HPDE6-E6E7 (cell line): Measurements from ENCODE around the gene CAVIN4.

Source experiments
- DNase-seq: peaks from one replicate; pipeline ENCODE4 v3.0.0; 2011; ENCODE audit warnings: missing footprints; ENCODE audit errors: extremely low spot score

The CAVIN4 gene

GRCh38 chr9:100577776-100578448 is at the start of gene CAVIN4:
CAVIN4 (plus strand) TSS chr9:100578079; CDS start chr9:100578144, 65 bp downstream.
- DNase-seq, result no peak

GRCh38 chr9:100534401-100534800 is 43.5 kb upstream of the CAVIN4 start:
- DNase-seq, result no peak

GRCh38 chr9:100540327-100540726 is 37.6 kb upstream of the CAVIN4 start:
- DNase-seq, result no peak

GRCh38 chr9:100549048-100549447 is 28.8 kb upstream of the CAVIN4 start:
- DNase-seq, result no peak

- no peak for DNase-seq
Measured at GRCh38 chr9:100554935-100555401, 22.9 kb upstream of the CAVIN4 start.

DNA sequence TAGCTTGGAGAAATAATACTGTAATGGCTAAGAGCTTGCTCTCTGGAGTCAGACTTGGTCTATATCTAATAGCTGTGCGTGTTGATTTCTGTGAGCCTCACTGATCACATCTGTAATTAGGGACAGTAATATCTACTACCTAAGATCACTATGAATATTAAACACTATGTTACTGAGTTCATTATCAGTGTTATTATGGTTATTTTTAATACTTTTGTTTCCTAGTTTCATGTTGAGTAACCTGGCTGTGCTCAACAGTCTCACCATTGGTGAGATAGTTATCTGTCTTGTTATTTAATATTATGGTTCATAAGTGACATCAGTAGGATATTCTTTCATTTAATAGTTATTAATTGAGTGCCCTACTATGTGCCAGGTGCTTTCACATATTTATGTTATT is 22.4 kb upstream of the CAVIN4 start:
- DNase-seq, result no peak

- DNase-seq, result no peak
Measured at GRCh38 chr9:100557053-100557452, 20.8 kb upstream of the CAVIN4 start.

GRCh38 chr9:100561256-100561655 is 16.6 kb upstream of the CAVIN4 start:
- DNase-seq, result no peak

- DNase-seq, result no peak
Measured at GRCh38 chr9:100567856-100568255, 10.0 kb upstream of the CAVIN4 start.

- no peak for DNase-seq
Measured at GRCh38 chr9:100573655-100574260, 4.1 kb upstream of the CAVIN4 start.

DNA sequence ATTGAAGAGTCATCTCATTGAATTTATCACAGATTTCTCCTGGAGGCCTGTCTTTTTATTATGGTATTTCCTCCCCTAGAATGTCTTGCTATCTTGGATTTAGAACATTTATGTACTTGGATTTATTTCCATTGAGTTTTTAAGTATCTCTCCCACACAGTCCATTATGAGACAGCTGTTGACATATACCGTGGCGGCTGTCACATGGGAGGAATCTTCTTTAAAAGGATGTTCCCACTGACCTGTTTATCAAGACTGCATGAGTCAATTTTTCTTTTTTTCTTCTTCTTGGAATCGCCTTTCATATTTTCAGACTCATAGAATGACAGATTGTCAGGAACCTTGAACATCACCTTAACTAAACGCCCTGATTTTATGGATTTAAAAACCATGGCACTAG is 2.9 kb upstream of the CAVIN4 start:
- no peak for DNase-seq

- no peak for DNase-seq
Measured at GRCh38 chr9:100575765-100576386, 2.0 kb upstream of the CAVIN4 start.

GRCh38 chr9:100578610-100579009 is 731 bp downstream of the CAVIN4 start:
- no peak for DNase-seq

DNA sequence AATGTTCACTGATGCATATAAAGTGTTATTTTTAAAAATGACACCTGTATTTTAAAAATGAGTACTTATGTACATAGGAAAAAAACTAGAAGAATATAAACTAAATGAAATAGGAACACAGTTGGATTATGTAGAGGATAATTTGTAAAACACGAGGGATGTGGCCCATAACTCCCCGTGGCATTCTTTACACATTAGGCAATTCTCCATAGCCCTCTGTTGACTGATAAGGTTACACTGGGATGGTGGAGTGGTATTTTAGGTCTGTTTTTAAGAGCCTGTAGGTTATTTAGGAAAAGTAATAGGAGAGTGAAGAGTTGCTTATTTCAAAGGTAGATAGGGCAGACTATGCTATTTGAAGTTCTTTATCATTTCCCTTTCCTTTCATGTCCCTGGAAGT is 1.8 kb downstream of the CAVIN4 start:
- DNase-seq, result no peak

GRCh38 chr9:100580257-100580656 is 2.4 kb downstream of the CAVIN4 start:
- no peak for DNase-seq

DNA sequence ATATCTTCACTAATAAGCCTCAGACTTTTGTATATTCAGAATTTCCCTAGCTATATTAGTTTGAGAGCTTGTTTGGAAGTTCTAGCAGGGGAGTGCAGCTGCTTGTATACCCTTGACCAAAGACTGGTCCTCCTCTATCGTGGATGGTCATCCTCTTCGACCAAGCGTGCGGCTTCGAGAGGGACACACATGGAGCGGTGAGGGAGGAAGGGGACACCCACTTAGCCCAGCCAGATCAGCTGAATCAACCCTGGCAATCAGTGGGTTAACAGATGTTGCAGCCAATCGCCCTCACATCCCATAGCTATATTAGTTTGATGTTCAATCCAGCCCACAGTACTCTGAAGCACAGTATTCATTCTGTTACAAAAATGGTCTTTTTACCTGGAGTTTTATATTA is 3.2 kb downstream of the CAVIN4 start:
- DNase-seq, result no peak

DNA sequence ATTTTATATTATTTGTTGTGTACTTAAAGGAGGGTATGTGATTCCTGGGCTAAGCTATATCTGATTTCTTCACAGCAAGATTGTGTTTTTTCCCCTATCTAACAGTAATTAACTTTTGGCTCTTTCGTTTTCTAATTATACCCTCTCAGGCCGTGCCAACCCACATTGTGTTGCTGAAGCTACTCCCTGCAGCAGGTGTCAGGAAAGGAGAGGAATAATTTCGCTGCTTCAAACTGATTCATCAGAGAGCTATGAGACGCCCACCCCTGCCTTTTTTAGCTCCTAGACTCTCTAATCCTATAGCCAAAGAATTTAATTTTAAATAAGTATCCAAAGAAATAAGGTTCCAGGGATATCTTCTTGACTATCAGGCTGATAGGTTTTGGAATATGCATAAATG is 3.8 kb downstream of the CAVIN4 start:
- DNase-seq, result no peak

GRCh38 chr9:100583014-100583802 is 5.3 kb downstream of the CAVIN4 start:
- DNase-seq, result no peak

- no peak for DNase-seq
Measured at GRCh38 chr9:100584951-100585350, 7.1 kb downstream of the CAVIN4 start.

- DNase-seq, result no peak
Measured at GRCh38 chr9:100586093-100586492, 8.2 kb downstream of the CAVIN4 start.

DNA sequence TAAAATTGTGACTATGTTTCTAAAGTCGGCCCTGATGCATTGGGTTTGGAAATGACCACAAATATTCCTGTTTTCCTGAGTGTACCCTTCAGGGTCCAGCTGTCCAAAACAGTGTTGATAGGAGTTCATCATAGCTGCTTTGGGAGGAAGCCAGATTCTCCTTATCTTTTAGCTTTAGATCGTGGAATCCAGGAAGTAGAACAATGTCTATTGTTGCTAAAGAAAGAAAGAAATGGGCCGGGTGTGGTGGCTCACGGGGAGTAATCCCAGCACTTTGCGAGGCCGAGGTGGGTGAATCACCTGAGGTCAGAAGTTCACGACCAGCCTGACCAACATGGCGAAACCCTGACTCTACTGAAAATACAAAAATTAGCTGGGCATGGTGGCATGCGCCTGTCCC is 9.5 kb downstream of the CAVIN4 start:
- no peak for DNase-seq

- DNase-seq, result no peak
Measured at GRCh38 chr9:100589582-100589981, 11.7 kb downstream of the CAVIN4 start.
